Midbrain (tissue), 1 donor: ENCODE results near the gene NPFFR2.
"Not testable (repeated sequence)": the region's sequence is repeated elsewhere in the genome, so short reads cannot be mapped to it uniquely, and the experiment has no call there.

Experiments used
- DNase-seq: peaks from one replicate; lab custom pipeline; 2025; lab: John Stamatoyannopoulos, UW

NPFFR2 gene

DNA sequence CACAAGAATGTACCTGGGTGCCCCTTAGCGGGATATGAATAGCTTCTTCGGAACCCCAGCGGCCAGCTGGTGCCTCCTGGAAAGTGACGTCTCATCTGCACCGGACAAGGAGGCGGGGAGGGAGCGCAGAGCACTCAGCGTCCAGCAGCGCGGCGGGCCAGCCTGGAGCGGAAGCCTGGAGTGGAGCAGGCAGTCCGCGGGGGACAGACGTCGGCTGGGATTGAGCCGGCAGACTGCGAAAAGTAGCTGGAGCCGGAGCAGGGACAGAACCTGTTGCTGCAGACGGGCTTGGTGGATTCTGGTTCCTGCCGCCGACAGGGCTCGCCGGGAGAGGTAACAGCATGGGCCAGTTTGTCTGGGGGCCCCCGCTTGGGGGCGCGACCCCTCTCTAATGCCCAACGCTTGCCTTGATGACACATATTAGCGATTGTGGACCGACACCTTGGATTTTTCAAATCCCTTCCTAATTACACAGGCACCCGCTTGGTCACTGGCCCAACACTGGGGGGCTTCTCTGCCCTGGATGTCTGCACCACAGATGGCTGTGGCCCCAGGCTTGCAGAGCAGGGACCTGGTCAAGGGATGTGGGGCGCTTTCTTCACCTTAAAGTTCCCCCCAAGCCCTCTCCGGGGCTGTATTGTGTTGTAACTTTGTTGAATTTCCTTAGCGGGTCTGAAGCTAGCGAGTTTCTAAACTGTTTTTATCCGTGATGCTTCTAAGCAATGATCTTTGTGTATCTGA, at the start of gene NPFFR2:
TSS of gene NPFFR2 (plus strand) at position 133 of the 741 bp plus-strand sequence. CDS start 96,592 bp downstream, outside the sequence.
- no peak for DNase-seq

- no peak for DNase-seq
Measured at GRCh38 chr4:71992571-71993312, 39.1 kb upstream of the NPFFR2 start.

GRCh38 chr4:71994559-71994958, 37.2 kb upstream of the NPFFR2 start:
- DNase-seq, result no peak

GRCh38 chr4:71995297-71995696, 36.5 kb upstream of the NPFFR2 start:
- DNase-seq, result no peak

DNA sequence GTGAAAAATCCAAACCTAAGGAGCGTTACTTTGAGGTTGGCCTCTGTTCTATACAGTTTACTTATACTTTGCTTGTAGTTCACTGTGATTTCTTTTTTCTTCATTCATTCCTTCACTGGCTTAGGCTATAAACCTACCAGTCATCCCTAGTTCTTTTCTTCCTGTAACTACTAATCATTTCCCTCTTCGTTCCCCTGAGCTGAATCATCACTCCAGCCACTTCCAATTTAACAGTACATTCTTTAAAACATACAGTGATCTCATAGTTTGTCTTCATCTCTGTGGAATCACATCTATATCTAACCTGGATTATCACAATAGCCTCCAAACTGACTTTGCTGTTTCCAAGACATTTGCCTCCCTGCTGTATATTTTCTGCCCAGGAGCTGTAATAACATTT, 25.2 kb upstream of the NPFFR2 start:
- DNase-seq, result no peak

DNA sequence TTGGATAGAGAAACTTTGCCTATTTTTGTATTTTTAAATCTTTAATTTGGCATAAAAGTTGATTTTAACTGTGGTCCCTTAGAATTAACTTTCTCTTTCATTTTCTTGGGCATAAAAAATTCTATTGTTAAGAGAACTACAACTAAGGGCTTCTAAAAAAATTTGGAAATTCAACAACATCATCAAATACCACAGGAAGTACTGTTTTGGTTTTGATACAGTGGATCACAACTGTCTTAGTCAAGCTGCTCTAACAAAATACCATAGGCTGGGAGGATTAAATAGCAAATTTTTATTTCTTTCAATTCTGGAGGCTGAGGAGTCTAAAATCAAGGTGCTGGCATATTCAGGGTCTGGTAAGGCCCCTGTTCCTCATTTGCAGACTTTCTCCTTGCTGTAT, 19.9 kb upstream of the NPFFR2 start:
- DNase-seq, result no peak

DNA sequence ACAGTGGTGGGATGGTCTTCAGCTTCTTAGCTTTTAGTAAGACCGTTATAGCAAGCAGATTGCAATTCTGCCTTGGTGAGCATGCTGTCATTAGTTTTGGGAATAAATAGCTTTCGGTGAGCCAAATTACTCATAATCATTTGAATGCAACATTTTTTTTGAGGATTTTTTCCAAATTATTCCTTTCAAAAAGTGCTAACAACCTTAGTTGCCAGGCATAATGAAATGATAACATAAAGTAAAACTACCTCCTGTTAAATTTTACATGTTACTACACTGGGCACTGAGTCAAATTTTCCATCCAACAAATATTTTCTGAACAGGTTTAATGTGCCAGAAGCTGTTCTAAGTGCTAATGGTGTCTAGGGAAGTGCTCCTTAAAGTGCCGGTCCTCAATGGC, 15.8 kb upstream of the NPFFR2 start:
- DNase-seq, result no peak

- no peak for DNase-seq
Measured at GRCh38 chr4:72019688-72020087, 12.1 kb upstream of the NPFFR2 start.

GRCh38 chr4:72022553-72022952, 9.2 kb upstream of the NPFFR2 start:
- DNase-seq, result no peak

- no peak for DNase-seq
Measured at GRCh38 chr4:72055566-72055965, 23.8 kb downstream of the NPFFR2 start.

DNA sequence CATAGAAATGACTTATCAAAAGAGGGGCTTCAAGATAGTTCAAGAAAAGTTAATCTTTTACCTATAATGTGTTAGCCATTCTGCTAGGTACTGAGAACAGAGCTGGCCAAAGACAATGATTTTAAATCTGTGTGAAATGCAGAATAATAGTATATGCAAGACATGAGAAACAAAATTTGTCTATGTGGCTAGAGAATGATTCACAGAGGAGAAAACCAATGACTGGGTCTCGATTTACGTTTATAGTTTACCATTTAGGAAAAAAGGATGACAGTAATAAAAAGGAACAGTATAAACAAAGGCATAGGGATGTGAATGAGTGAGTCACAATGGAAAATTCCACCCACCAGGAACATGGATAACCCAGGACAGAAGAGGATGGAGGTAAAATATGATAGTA, 31.9 kb downstream of the NPFFR2 start:
- DNase-seq, result no peak

- DNase-seq, result no peak
Measured at GRCh38 chr4:72067051-72067450, 35.3 kb downstream of the NPFFR2 start.

GRCh38 chr4:72073816-72074215, 42.0 kb downstream of the NPFFR2 start:
- DNase-seq, result no peak

GRCh38 chr4:72076562-72076961, 44.8 kb downstream of the NPFFR2 start:
- DNase-seq, result no peak

GRCh38 chr4:72077346-72077745, 45.5 kb downstream of the NPFFR2 start:
- DNase-seq, result no peak

DNA sequence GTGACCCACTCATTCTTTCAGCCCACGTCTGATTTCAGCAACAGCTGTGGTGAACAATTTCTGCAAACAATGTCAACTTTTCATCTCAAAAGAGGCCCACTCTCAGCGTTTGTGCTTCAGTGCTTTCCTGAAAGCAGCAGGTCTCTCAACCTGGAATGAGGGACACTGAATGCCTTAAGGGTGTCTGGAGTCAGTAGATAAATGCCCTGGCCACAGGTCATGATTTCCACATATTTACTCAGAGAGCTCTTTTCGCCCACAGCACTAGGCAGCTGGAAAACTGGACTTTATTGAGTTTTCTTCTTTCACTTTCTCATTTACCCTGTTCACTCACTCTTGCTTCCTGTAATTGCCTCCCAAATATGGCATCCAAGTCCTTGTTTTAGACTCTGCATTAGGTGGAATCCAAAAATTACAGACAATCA, 52.8 kb downstream of the NPFFR2 start:
- no peak for DNase-seq

DNA sequence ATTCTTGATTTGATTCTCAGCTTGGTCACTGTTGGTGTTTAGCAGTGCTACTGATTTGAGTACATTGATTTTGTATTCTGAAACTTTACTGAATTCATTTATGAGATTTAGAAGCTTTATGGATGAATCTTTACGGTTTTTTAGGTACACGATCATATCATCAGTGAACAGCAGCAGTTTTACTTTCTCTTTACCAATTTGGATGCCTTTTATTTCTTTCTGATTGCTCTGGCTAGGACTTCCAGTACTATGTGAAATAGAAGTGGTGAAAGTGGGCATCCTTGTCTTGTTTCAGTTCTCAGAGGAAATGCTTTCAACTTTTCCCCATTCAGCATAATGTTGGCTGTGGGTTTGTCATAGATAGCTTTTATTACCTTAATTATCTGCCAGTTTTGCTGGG, 58.8 kb downstream of the NPFFR2 start:
- DNase-seq, result not testable (repeated sequence)

DNA sequence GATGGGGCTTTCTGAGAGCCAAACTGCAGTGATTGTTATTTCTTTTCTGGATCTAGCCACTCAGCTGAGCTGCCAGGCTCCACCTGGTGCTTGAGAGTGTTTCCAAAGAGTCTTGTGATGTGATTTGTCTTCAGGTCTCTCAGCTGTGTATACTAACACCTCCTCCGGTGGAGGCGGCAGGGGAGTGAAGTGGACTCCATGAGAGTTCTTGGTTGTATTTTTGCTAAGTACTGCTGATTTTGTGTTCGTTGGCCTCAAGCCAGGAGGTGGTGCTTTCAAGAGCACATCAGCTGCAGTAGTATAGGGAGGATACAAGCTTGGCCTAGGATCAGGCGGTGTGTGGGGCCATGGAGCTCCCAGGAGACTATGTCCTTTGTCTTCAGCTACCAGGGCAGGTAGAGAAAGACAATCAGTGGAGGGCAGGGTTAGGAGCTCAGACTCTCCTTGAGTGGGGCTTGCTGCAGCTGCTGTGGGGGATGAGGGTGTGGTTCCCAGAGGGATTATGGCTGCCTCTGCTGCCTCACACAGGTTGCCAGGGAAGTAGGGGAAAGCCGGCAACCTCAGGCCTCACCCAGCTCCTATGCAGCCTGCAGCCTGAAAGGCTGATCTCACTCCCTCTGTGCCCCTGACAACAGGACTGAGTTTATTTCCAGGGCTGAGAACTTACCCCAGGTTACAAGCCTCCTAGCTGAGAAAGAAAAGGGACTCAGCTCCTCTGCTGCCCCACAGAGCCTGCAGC, 62.4 kb downstream of the NPFFR2 start:
- DNase-seq, result no peak

GRCh38 chr4:72107456-72107855, 75.7 kb downstream of the NPFFR2 start:
- no peak for DNase-seq

GRCh38 chr4:72109364-72109763, 77.6 kb downstream of the NPFFR2 start:
- DNase-seq, result no peak

DNA sequence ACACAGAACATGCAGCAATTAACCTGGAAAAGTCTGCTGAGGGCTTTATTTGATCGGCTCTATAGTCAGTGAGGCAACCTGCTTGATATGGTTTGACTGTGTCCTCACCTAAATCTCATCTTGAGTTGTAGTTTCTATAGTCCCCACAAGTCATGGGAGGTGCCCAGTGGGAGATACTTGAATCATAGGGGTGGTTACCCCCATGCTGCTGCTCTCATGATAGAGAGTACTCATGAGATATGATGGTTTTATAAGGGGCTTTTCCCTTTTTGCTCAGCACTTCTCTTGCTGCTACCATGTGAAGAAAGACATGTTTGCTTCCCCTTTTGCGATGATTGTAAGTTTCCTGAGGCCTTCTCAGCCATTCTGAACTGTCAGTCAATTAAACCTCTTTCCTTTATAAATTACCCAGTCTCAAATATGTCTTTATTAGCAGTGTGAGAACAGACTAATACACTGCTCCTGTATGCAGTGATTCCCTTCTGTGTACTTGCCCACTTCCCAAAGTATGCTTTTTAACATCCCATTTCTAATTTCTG, 78.2 kb downstream of the NPFFR2 start:
- DNase-seq, result no peak

- DNase-seq, result no peak
Measured at GRCh38 chr4:72110886-72111285, 79.1 kb downstream of the NPFFR2 start.
